DMS53 (cell line): Measurements from ENCODE around the gene MYL2.
A peak's percentile ranks its signal among the peaks of the same experiment; 100 is the strongest.
"Not testable (repeated sequence)": the region's sequence is repeated elsewhere in the genome, so short reads cannot be mapped to it uniquely, and the experiment has no call there.

ENCODE experiments used
- DNase-seq: peaks from one replicate; lab custom pipeline; 2025; lab: John Stamatoyannopoulos, UW

MYL2 gene

GRCh38 chr12:110920324-110920910, at the start of gene MYL2:
TSS of gene MYL2 (minus strand) at chr12:110920579. CDS start at chr12:110920529, 50 bp downstream.
- no peak for DNase-seq

- DNase-seq, result no peak
These were observed 45.8 kb upstream of the MYL2 start for GRCh38 chr12:110966081-110966760.

- DNase-seq, result no peak
These were observed 45.2 kb upstream of the MYL2 start for GRCh38 chr12:110965574-110965973.

GRCh38 chr12:110960795-110961194, 40.4 kb upstream of the MYL2 start:
- no peak for DNase-seq

GRCh38 chr12:110957652-110958051, 37.3 kb upstream of the MYL2 start:
- DNase-seq, result no peak

- DNase-seq, result no peak
These were observed 36.8 kb upstream of the MYL2 start for GRCh38 chr12:110957159-110957558.

- not testable (repeated sequence) for DNase-seq
These were observed 30.5 kb upstream of the MYL2 start for GRCh38 chr12:110950867-110951266.

- DNase-seq, result not testable (repeated sequence)
These were observed 30.1 kb upstream of the MYL2 start for GRCh38 chr12:110950466-110950865.

- DNase-seq, result no peak
These were observed 27.7 kb upstream of the MYL2 start for GRCh38 chr12:110948041-110948440.

- DNase-seq, result no peak
These were observed 23.0 kb upstream of the MYL2 start for GRCh38 chr12:110943373-110943772.

GRCh38 chr12:110941391-110941790, 21.0 kb upstream of the MYL2 start:
- DNase-seq, result no peak

- DNase-seq, result no peak
These were observed 20.6 kb upstream of the MYL2 start for GRCh38 chr12:110940933-110941332.

- no peak for DNase-seq
These were observed 19.9 kb upstream of the MYL2 start for GRCh38 chr12:110940296-110940695.

- peak; percentile 60 for DNase-seq
These were observed 16.8 kb upstream of the MYL2 start for GRCh38 chr12:110937104-110937641.

- DNase-seq, result no peak
These were observed 16.2 kb upstream of the MYL2 start for GRCh38 chr12:110936367-110937103.

- DNase-seq, result no peak
These were observed 15.2 kb upstream of the MYL2 start for GRCh38 chr12:110935588-110935987.

- no peak for DNase-seq
These were observed 13.9 kb upstream of the MYL2 start for GRCh38 chr12:110934093-110934852.

- no peak for DNase-seq
These were observed 13.1 kb upstream of the MYL2 start for GRCh38 chr12:110933326-110933974.

GRCh38 chr12:110932046-110932445, 11.7 kb upstream of the MYL2 start:
- DNase-seq, result no peak

GRCh38 chr12:110931315-110931728, 10.9 kb upstream of the MYL2 start:
- no peak for DNase-seq
